Measurements from ENCODE around the gene ADORA3.
"Not testable (repeated sequence)": the region's sequence is repeated elsewhere in the genome, so short reads cannot be mapped to it uniquely, and the experiment has no call there.

ADORA3 gene

DNA sequence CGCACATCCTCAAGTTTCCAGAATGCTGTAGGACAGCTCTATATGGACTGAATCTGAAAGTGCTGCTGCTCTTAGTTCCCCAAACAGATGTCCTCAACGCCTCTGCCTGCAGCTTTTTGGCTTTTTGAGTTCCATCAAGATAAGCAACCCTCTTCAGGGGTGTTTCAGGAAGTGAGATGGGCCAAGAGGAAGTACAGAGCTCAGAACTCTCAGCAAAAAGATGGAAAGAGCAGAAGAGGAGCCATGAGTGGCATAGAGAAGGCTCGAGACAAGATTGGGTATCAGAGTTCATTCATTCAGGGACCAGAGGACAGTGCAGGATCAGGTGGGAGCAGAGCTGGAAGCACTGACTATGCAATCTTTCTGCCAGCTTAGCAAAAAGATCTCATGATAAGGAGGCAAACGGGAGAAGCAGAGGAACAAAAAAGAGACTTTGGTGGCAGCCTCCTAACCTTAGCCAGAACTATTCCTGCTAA is at the start of gene ADORA3, which contains the start of gene TMIGD3:
Gene ADORA3 (minus strand): TSS at position 49 of the 476 bp plus-strand sequence. CDS start 279 bp downstream, outside the sequence.
Gene TMIGD3 (minus strand): TSS at position 49 of the 476 bp plus-strand sequence. CDS start 279 bp downstream, outside the sequence.
- DNase-seq (ENCODE audit: low spot score): no peak

DNA sequence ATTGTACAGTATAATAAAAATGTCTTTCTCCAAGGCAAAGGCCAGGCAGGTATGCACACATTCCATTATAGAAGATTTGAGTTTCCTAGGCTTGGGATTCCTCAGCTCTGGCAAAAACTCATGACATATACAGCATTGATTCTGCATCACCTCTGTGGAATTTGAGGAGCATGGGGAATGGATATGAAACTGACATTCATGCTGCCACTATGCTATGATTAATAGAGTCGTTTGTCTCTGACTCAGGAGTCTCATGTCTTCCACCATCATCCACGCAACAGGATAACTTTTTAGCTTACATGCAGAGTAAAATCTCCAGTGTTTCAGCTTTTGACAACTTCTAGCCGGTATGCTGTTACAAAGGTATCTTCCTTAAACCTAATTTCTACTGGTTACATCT is 49.8 kb upstream of the ADORA3 start:
- no peak for DNase-seq (ENCODE audit: low spot score)

DNA sequence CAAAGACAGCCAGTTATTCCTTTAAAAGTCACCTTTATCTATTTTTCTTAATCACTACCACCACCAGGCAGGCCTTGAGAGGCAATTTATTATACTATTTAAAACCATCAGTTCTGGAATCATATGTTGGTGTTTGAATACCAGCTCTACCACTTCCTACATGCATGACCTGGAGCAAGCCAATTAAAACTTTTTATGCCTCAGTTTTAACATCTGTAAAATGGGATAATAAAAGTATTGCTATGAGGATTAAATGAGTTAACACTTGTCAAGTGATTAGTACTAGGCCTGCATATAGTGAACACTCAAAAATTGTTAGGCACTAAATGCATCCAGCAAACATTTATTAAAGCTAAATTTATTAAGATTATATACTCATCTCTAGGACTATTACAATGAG is 49.2 kb upstream of the ADORA3 start:
- DNase-seq (ENCODE audit: low spot score): no peak

DNA sequence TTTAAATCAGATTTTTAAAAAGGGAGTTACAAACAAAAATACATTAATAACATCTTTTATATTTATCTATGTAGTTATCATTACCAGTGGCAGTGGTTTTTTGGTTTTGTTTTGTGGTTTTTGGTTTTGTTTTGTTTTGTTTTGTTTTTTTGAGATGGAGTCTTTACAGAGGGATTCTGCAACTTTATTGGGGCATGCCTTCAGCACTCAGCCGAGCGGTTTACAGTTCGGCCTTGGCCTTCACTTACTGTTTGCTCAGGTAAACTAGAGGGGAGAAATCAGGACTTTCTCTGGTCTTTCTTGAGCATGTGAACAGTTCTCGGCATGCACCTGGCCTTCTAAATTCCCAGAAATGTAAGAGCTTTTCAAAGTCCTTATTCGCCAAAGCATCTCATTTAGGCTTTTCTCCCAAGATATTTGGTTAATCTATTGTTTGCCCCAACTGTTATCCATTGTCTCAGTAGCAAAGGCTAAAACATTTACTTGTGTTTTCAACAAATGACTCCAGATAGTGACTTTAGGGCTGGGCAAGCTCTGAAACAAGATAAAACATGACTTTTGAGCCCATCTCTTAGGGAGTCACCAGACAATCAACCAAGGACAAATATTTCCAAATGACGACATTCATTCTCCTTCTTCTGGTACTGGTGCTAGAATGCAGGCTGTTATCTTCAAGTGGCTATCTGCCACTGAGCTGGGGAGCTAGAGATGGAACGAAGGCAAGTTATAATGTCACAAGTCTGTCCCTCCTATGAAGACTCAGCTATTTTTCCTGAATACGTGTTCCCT is 48.4 kb upstream of the ADORA3 start:
- no peak for DNase-seq (ENCODE audit: low spot score)

DNA sequence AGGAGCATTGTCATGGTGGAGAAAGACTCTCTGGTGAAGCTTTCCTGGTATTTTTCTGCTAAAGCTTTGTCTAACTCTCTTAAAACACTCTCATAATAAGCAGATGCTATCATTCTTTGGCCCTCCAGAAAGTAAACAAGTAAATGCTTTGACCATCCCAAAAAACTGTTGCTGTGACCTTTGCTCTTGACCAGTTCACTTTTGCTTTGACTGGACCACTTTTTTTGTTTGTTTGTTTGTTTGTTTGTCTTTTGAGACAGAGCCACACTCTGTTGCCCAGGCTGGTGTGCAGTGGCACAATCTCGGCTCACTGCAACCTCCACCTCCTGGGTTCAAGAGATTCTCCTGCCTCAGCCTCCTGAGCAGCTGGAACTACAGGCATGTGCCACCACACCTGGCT is 44.4 kb upstream of the ADORA3 start:
- not testable (repeated sequence) for DNase-seq (ENCODE audit: low spot score)

DNA sequence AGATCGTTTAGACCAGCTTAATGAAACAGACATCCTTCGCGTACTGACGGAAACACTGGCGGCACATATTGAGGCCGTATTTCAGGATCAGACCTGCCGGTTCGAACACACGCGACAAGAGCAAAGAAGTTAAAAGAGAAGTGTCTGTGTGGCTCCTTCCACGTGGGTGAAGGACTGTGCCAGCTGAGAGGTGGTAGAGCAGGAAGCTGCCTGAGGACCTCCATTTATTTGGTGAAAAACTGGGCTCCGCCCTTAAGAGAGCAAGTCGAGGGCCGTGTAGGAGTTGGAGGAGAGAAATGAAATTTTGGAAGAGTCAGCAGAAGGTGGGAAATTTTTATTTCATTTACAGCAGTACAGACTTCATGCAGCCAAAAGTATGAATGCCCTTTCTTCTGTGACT is 38.8 kb upstream of the ADORA3 start:
- no peak for DNase-seq (ENCODE audit: low spot score)

DNA sequence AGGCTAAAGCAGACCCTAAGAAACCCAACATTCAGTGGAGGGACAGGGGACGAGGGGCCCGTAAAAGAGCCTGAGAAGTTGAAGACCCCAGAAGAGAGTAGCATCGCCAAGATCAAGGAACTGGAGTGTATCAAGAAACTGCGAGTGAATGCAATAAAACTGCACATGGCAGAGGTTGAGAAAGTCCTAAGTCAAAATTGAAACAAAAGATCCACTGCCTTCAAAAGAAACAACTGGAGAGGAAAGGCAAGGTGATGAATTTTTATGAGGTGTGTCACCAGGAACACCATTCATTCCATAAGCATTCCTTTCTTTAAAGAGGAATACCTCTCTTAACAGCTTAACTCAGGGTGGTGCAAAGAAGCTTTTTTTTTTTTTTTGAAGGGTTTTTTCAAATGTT is 38.3 kb upstream of the ADORA3 start:
- DNase-seq (ENCODE audit: low spot score): peak; percentile 44

DNA sequence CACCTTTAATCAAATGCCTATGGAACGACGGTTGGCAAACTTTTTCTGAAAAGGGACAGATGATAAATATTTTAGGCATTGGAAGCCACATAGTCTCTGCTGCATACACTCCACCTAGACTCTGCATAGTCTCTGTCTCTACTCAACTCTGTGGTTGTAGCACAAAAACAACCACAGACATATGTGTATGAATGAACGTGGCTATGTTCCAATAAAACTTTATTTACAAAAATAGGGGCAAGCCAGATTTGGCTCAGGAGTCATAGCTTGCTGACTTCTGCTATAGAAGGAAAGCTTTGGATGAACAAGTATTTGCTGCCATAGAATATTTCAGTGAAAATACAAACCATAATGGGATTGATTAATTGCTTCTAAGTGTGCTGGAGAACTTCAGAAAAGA is 37.5 kb upstream of the ADORA3 start:
- no peak for DNase-seq (ENCODE audit: low spot score)

DNA sequence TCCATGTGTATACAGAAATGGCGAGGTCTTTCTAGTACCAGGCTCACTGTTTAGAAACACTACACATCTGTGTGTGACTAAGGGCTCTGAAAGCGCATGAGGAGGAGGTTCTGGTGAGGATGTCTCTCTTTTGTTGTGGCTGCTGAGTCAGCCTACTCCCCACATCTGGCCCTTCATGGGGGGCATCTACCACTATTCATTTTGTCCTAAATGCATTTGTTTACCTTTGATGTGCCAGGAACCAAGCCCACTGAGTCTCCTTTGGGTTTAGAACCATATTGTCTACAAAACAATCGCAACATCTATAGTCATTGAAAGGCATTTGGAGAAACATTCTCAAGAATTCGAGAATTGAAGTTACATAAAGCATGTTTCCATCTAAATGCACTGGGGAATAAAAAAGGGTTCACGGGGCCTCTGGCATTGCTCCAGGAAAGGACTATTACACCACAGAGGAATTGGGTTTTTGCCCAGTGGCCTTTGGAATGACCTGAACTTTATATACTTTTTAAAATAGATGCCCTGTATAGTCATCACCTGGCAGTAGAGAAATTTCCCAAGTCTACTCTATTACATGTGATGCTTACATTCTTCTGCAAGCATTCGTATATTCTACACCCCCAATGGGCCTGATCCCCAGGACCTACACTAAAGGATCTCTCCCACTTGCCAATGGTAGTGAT is 35.1 kb upstream of the ADORA3 start:
- no peak for DNase-seq (ENCODE audit: low spot score)

DNA sequence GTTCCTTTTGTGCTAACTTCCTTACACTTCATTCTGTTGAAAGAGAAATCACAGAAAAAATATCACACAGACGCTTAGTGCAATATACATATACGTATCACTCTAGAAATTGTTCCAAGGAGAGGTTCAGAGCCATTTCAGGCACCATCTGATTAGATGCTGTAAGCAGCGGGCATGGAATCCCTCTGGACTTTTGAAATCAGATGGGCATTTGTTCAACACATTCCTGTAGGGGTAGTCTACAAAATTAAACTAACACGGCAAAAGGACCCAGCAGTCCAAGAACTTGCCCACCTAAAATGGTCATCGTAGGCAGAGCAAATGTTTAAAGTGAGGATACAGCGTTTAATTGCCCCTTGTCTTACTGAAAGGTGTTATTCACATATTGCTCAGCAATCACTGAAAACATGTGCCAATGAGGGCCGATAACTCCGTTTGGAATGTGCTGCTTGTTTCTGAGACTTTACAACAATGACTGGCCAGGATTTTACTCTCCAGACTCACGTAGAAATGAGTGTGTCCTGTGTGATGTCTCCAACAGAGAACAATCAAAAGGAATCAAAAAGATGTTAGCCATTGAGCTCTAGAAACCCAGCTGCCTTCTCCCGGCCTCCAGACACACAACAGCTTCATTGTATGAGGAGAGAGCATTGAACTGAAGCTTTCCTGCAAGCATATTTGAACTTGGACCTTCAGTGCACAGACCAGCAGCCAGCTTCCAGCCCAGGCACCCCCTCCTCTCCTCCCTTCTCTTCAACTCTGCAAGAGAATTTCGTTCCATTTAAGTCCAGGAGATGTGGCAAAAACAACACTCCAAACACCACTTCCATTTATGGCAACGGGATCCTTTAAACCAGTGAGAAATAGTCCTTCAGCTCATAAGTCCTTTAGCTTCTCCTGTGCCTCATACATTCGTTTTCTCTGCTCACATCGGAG is 32.1 kb upstream of the ADORA3 start:
- DNase-seq (ENCODE audit: low spot score): no peak

DNA sequence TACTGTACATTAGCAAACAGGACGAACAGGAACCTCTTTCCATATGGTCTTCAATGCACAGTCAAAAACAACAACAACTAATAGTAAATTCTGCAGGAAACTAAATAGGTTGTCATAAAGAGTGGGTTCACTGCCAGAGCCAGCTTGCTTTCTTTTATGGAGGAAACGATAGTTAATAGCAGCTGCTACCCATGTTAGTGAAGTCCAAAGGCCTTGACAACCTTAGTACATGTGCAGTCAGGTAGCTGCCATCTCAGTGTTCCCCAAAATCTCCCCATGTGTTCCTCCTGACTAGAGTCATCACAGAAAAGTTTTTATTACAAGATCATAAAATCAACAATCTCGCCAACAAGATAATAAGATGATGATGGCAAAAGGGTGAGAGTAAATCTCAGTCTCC is 16.6 kb upstream of the ADORA3 start:
- DNase-seq (ENCODE audit: low spot score): no peak

DNA sequence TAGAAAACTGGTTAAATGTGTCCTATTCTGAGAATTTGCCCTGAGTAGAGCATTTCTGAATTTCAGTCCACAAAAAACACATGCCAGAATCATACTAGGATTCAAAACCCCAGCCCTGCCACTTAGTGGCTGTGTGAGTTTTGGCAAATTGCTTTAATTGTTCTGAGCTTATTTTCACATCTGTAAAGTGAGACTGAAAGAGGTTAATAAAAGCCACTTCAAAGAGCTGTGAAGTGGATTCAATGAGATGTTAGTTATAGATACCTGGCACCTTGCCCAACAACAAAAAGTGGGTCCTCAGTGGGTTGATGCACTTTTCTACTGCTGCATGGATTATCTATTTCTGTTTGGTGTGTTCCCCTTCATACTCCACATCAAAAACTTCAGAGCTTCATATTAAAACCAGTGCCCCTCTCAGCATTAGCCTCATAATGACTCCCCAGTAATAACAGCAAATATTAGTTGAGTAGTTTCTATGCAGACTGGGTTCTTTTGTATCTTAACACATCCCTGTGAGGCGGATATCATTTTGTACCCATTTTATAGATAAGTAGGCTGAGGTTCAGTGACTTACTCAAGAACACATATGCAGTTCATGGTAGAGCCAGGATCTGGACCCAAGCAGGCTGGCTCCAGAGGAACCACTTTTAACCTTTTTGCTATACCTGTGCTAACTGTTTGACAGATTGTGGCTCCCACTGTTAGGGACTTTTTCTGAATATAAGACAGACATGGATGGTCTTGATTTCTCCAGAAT is 14.2 kb upstream of the ADORA3 start:
- no peak for DNase-seq (ENCODE audit: low spot score)

DNA sequence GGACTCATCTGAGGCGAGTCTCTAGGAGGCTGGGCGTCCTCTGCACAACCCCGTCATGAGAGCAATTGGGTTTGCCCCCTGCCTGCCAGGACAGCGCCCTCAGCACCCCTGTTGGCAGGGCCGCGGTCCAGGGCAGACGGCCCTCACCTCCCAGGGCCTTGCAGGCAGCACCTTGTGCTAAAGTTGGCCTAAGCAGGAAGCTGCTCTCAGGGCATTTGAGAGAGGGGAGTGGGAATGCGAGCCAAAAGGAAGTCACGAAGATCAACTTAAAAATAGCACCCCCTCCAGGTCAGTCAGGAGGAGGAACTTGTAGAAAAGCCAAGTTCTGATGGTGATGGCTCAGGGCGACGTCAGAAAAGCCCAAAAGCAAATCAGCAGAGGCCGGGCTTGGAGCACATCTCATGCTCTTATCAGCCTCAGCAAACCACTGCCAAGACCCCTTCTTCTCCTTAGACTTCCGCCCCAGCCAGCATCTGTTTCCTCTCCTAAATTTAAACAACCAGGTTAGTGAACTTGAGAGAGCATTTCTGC is 12.6 kb upstream of the ADORA3 start:
- DNase-seq (ENCODE audit: low spot score): peak; percentile 70

DNA sequence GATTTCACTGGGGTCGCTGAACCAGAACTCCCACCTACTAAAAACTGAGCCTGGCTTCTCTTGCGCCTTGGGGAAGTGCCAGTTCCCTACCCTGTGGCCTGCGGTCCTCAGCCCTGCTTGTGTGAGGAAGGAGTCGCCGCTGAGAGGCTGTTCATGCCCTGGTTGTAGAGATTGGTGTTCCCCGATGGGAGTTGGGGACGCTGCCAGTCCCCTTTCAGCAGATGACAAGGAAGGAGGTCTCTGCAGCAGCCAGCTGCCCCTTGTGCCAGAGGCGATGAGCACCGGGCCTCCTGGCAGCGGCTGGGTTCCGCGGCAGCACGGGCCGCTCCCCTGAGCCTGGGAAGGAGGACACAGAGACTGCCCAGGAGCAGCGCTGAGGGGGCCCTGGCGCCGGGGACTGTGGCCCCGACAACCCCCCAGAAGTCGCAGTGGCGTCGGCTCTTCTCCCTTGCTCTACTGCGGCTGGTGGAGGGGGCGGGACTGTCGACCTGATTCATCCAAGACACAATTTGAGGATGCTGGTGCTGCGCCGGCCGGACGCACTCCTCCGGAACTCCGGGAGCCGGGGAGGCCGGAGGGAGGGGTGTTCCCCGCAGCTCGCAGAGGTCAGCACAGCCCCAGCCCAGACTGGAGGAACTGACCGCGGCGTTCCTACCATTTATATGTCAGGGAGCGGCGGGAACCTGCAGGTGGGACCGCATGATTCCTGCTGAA is 12.0 kb upstream of the ADORA3 start:
- peak; percentile 35 for DNase-seq (ENCODE audit: low spot score)

DNA sequence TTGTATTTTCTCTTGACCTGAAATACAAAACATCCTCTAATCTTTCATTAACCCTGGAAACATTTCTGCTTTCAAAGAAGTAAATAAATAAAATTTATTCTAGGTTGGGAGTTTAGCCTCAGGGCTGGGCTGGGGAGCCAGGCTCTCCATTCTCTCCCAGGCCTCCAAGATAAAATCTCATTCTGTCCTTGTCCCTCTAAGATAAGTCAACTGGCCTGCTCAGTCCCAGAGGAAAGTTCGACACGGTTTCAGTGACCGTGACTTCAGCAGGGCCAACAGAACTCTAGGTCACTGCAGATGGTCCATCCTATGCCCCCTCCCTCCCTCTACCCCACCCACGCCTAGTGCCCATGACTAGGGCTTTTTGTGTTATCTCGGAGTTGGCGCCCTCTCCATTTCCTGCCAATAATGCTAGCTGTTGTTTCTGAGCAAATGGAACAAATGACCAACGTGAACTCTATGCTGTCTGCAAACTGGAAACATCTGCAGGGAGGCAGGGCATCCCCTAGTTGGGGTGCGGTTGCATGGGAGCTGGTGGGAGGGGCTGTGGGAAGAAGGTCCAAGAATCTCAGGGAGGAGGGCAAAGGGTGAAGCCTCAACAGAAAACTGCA is 10.1 kb upstream of the ADORA3 start:
- DNase-seq (ENCODE audit: low spot score): no peak

DNA sequence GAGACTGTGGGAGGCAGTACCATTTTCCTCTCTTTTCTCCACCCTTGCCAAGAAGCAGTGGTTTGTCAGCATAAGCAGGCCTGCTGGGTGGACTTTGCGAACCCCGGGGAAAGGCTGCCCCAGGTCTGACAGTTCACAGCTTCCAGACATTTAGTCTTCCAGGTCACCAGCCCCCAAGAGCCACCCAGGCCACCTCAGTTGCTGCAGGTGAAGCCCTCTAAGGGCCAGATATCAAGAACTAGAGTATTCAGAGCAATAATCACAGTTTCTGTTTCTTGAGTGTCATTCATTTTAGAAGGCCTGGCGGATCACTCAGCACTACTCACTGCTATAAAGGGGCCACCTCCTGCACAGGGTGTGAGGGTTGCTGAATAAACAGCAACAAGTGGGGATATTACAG is 9.5 kb upstream of the ADORA3 start:
- no peak for DNase-seq (ENCODE audit: low spot score)

DNA sequence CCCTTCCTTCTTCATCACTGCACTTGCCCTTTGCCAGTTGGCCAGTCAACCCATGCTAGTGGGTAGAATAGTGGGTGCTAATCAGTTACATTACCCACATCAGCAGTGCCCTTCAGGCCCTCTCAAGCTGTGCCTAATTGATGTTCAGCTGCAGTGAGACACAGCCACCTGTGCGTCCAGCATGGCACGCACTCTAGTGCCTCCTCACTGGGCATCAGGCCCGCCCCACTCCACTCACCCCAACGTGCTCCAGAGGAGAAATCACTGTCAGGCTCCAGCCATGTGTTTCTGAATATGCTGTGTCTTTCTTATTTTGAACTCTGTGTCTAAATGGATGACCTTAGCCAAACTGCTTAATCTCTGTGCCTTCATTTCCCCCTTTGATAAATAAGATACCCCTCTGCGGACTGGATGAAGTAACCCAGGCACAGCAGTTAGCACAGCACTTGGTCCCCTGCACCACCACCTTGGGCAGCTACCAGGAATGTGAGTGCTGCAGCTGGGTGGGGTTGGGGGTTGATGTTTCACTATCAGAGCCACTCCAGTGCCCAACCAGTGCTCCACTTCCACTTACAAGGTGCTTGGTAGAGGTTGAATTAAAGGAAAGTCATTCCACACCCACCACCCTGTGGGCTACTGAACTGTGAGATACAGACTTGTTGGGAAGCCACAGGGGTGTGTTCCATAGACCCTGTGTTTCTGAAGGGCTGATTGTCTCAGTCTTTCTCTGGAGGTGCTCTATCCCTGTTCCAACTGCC is 8.9 kb upstream of the ADORA3 start:
- DNase-seq (ENCODE audit: low spot score): no peak

DNA sequence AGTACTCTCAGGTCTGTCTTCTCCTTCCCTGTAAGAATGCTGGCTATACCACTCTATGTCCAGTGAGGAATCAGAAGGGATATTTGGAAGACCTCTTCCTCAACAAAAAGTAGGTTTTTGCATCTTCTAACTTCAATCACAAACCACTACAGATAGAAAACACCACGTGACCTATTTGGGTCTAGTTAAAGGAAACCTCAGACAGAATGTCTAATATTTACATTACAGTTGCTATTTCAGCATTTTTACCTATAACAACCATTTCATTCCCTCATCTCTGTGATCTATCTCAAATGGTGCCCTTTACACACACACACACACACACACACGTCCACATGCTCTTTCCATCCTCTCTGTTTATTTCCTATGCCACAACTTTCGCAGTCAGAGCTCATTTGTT is 7.9 kb upstream of the ADORA3 start:
- DNase-seq (ENCODE audit: low spot score): no peak

DNA sequence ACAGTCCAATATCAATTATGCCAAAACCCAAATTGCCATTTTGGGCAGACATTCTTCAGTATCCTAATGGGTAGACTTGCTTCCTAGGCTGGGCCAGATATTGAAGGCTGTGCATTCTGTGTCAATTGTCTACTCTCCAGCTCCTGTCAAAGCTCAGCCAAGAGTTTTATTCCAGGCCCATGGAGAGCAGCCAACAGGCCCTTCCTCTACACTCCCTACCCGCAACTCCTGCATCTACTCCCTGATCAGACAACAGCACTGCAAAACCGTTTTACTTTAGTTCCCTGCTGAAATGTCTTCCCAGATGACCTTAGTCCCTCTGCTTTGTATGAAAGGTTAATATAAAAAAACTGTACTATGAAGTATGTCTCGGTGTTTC is 6.6 kb upstream of the ADORA3 start:
- no peak for DNase-seq (ENCODE audit: low spot score)
